ENCODE measurements around the gene ZNF222. TPM values are rescaled to one million over a fixed set of nuclear protein-coding genes. Genes with fewer than 3 reads are reported as not detected.
A peak's percentile ranks its signal among the peaks of the same experiment; 100 is the strongest.

ZNF222 gene
- 1 to 10 TPM; 3.3 to 4.3 TPM for total RNA-seq

GRCh38 chr19:44025217-44025936 lies at the start of gene ZNF222:
Gene ZNF222 (plus strand): TSS chr19:44025379. CDS start chr19:44025437, 58 bp downstream.
- peak within 1 kb of the TSS; percentile 96 for H3K4me3 Mint-ChIP-seq
- peaks cover 17% of the 10 kb centered on the region for H3K4me1 Mint-ChIP-seq
- peaks cover 42% of the 10 kb centered on the region for H3K9me3 Mint-ChIP-seq
- DNase-seq = peak; percentile 84
- ChIA-PET CTCF (no interaction called here), POLR2A (interaction anchor here (1.0 kb wide), 1 partner anchor 70 kb away, joined by 4 read pairs; no protein-coding TSS in a partner anchor)
- no peaks in the 10 kb centered on the region for H3K27me3 Mint-ChIP-seq
- peak within 1 kb of the TSS; percentile 64 for H3K27ac Mint-ChIP-seq
- H3K36me3 Mint-ChIP-seq (ENCODE audit: low read depth) = peaks cover 51% of the 10 kb centered on the region

GRCh38 chr19:43976732-43977131 lies 48.4 kb upstream of the ZNF222 start:
- no peak overlapping the region for H3K27ac Mint-ChIP-seq
- DNase-seq = no peak
- CTCF ChIA-PET = no interaction called here
- H3K36me3 Mint-ChIP-seq (ENCODE audit: low read depth) = no peaks in the 10 kb centered on the region
- POLR2A ChIA-PET = no interaction called here
- no peaks in the 10 kb centered on the region for H3K4me1 Mint-ChIP-seq
- H3K27me3 Mint-ChIP-seq = no peaks in the 10 kb centered on the region
- H3K4me3 Mint-ChIP-seq = no peak overlapping the region
- H3K9me3 Mint-ChIP-seq = peaks cover 45% of the 10 kb centered on the region

GRCh38 chr19:43983544-43983911 lies 41.7 kb upstream of the ZNF222 start:
- Mint-ChIP-seq H3K4me1 (peaks cover 8% of the 10 kb centered on the region), H3K27ac (no peak overlapping the region), H3K36me3 (ENCODE audit: low read depth) (peaks cover 18% of the 10 kb centered on the region), H3K9me3 (peaks cover 30% of the 10 kb centered on the region), H3K4me3 (peak overlapping the region; percentile 97), H3K27me3 (no peaks in the 10 kb centered on the region)
- CTCF ChIA-PET = no interaction called here
- POLR2A ChIA-PET = interaction anchor here (1.3 to 2.1 kb wide), 2 partner anchors 48 to 112 kb away, joined by 3 to 6 read pairs; partner anchors contain the start of gene ZNF45
- DNase-seq = no peak

- peak within 1 kb of the TSS; percentile 97 for H3K4me3 Mint-ChIP-seq
- H3K4me1 Mint-ChIP-seq = peaks cover 8% of the 10 kb centered on the region
- peaks cover 23% of the 10 kb centered on the region for H3K36me3 Mint-ChIP-seq (ENCODE audit: low read depth)
- no peaks in the 10 kb centered on the region for H3K27me3 Mint-ChIP-seq
- ChIA-PET CTCF (no interaction called here), POLR2A (interaction anchor here (1.3 to 2.1 kb wide), 3 partner anchors 20 to 111 kb away, joined by 3 to 6 read pairs (median 5); partner anchors contain the start of gene ZNF45)
- peak; percentile 73 for DNase-seq
- peak within 1 kb of the TSS; percentile 86 for H3K27ac Mint-ChIP-seq
- peaks cover 28% of the 10 kb centered on the region for H3K9me3 Mint-ChIP-seq
These were observed 41.1 kb upstream of the ZNF222 start, which contains the start of gene ZNF155 for GRCh38 chr19:43983912-43984686. Gene ZNF155 (plus strand): TSS chr19:43984188. CDS start chr19:43988544, 4,356 bp downstream.

GRCh38 chr19:43984687-43985000 lies 40.5 kb upstream of the ZNF222 start:
- ChIA-PET CTCF (no interaction called here), POLR2A (interaction anchor here (1.3 to 2.1 kb wide), 3 partner anchors 19 to 111 kb away, joined by 3 to 6 read pairs (median 5); partner anchors contain the start of gene ZNF45)
- Mint-ChIP-seq H3K4me1 (peaks cover 8% of the 10 kb centered on the region), H3K4me3 (peak overlapping the region; percentile 97), H3K36me3 (ENCODE audit: low read depth) (peaks cover 29% of the 10 kb centered on the region), H3K27me3 (no peaks in the 10 kb centered on the region), H3K27ac (peak overlapping the region; percentile 86), H3K9me3 (peaks cover 28% of the 10 kb centered on the region)
- no peak for DNase-seq

GRCh38 chr19:43997631-43998290 lies 27.4 kb upstream of the ZNF222 start:
- POLR2A ChIA-PET = no interaction called here
- H3K36me3 Mint-ChIP-seq (ENCODE audit: low read depth) = peaks cover 61% of the 10 kb centered on the region

GRCh38 chr19:44002212-44002565 lies 23.0 kb upstream of the ZNF222 start:
- Mint-ChIP-seq H3K27me3 (no peaks in the 10 kb centered on the region), H3K36me3 (ENCODE audit: low read depth) (peaks cover 45% of the 10 kb centered on the region), H3K4me1 (peaks cover 19% of the 10 kb centered on the region), H3K27ac (peak overlapping the region; percentile 92), H3K9me3 (peaks cover 45% of the 10 kb centered on the region), H3K4me3 (peak overlapping the region; percentile 99)
- ChIA-PET CTCF (interaction anchor here (0.9 kb wide), 1 partner anchor 498 kb away, joined by 3 read pairs; the partner anchor contains the start of gene ZNF180), POLR2A (interaction anchor here (2.3 kb wide), 1 partner anchor 93 kb away, joined by 7 read pairs; no protein-coding TSS in a partner anchor)
- no peak for DNase-seq

More at GRCh38 chr19:43997631-43998290, 27.4 kb upstream of the ZNF222 start:
- Mint-ChIP-seq H3K27me3 (no peaks in the 10 kb centered on the region), H3K27ac (no peak overlapping the region), H3K4me3 (no peak overlapping the region), H3K9me3 (peaks cover 38% of the 10 kb centered on the region), H3K4me1 (peaks cover 10% of the 10 kb centered on the region)
- CTCF ChIA-PET = no interaction called here
- DNase-seq = no peak

GRCh38 chr19:44002566-44003460 lies 22.4 kb upstream of the ZNF222 start, which contains the start of gene ZNF230:
Gene ZNF230 (plus strand): TSS chr19:44002957. CDS start chr19:44007079, 4,122 bp downstream.
- peak; percentile 88 for DNase-seq
- CTCF ChIA-PET = interaction anchor here (0.8 kb wide), 1 partner anchor 92 kb away, joined by 4 read pairs; no protein-coding TSS in a partner anchor
- peaks cover 46% of the 10 kb centered on the region for H3K9me3 Mint-ChIP-seq
- H3K4me3 Mint-ChIP-seq = peak within 1 kb of the TSS; percentile 99
- peak within 1 kb of the TSS; percentile 92 for H3K27ac Mint-ChIP-seq
- no peaks in the 10 kb centered on the region for H3K27me3 Mint-ChIP-seq
- peaks cover 19% of the 10 kb centered on the region for H3K4me1 Mint-ChIP-seq
- POLR2A ChIA-PET = interaction anchor here (1.3 to 2.3 kb wide), 3 partner anchors 11 to 92 kb away, joined by 5 to 7 read pairs (median 6); no protein-coding TSS in a partner anchor
- peaks cover 45% of the 10 kb centered on the region for H3K36me3 Mint-ChIP-seq (ENCODE audit: low read depth)

- POLR2A ChIA-PET = interaction anchor here (1.3 to 2.3 kb wide), 3 partner anchors 11 to 92 kb away, joined by 5 to 7 read pairs (median 6); no protein-coding TSS in a partner anchor
- DNase-seq = no peak
- peaks cover 45% of the 10 kb centered on the region for H3K36me3 Mint-ChIP-seq (ENCODE audit: low read depth)
- H3K4me3 Mint-ChIP-seq = peak overlapping the region; percentile 99
- peaks cover 19% of the 10 kb centered on the region for H3K4me1 Mint-ChIP-seq
- CTCF ChIA-PET = interaction anchor here (0.8 to 1.0 kb wide), 2 partner anchors 68 to 92 kb away, joined by 4 read pairs; partner anchors contain the start of gene ZNF45
- peak overlapping the region; percentile 92 for H3K27ac Mint-ChIP-seq
- peaks cover 45% of the 10 kb centered on the region for H3K9me3 Mint-ChIP-seq
- no peaks in the 10 kb centered on the region for H3K27me3 Mint-ChIP-seq
These were observed 21.6 kb upstream of the ZNF222 start for GRCh38 chr19:44003461-44004009.

GRCh38 chr19:44005973-44006372 lies 19.2 kb upstream of the ZNF222 start:
- H3K36me3 Mint-ChIP-seq (ENCODE audit: low read depth) = peaks cover 64% of the 10 kb centered on the region
- no peak overlapping the region for H3K4me3 Mint-ChIP-seq
- ChIA-PET POLR2A (no interaction called here), CTCF (no interaction called here)
- H3K27ac Mint-ChIP-seq = no peak overlapping the region
- H3K4me1 Mint-ChIP-seq = peaks cover 19% of the 10 kb centered on the region
- no peak for DNase-seq
- no peaks in the 10 kb centered on the region for H3K27me3 Mint-ChIP-seq
- peaks cover 54% of the 10 kb centered on the region for H3K9me3 Mint-ChIP-seq

- Mint-ChIP-seq H3K4me1 (peaks cover 12% of the 10 kb centered on the region), H3K9me3 (peaks cover 62% of the 10 kb centered on the region), H3K36me3 (ENCODE audit: low read depth) (peaks cover 71% of the 10 kb centered on the region), H3K27ac (no peak overlapping the region), H3K4me3 (no peak overlapping the region), H3K27me3 (no peaks in the 10 kb centered on the region)
- POLR2A ChIA-PET = no interaction called here
- DNase-seq = no peak
- CTCF ChIA-PET = no interaction called here
These were observed 17.7 kb upstream of the ZNF222 start for GRCh38 chr19:44007473-44007872.

- Mint-ChIP-seq H3K27me3 (no peaks in the 10 kb centered on the region), H3K4me3 (no peak overlapping the region), H3K36me3 (ENCODE audit: low read depth) (peaks cover 69% of the 10 kb centered on the region), H3K9me3 (peaks cover 80% of the 10 kb centered on the region), H3K27ac (no peak overlapping the region), H3K4me1 (no peaks in the 10 kb centered on the region)
- ChIA-PET POLR2A (no interaction called here), CTCF (no interaction called here)
- no peak for DNase-seq
These were observed 14.7 kb upstream of the ZNF222 start for GRCh38 chr19:44010468-44010867.

Data from activated CD4-positive, alpha-beta memory T cell treated with anti-CD3 and anti-CD28 coated beads, Interleukin-2, amount 10 ng/mL, durations not matched to agents 7 days and 5 days (primary cell).